Neural cell (in vitro differentiated cells): ENCODE results near the gene RPP25.

Experiments used
- EP300 ChIP-seq: fragments of 450-650 bp; conservative IDR thresholded peaks from 2 replicates; pipeline ENCODE4 v1.6.1; 2014; ENCODE audit warnings: antibody characterized with exemption, mild to moderate bottlenecking, moderate library complexity; ENCODE audit not compliant: poor library complexity, severe bottlenecking
- EZH2 ChIP-seq: fragments of 200-600, 300-800 bp; shearing (Covaris generic), sonication (generic); IDR thresholded peaks from 2 replicates; pipeline ENCODE4 v1.6.1; 2014; ENCODE audit warnings: antibody characterized with exemption, low read length, borderline replicate concordance, mild to moderate bottlenecking; ENCODE audit not compliant: insufficient read depth, poor library complexity, severe bottlenecking
- MXI1 ChIP-seq: fragments of 450-650 bp; conservative IDR thresholded peaks from 2 replicates; pipeline ENCODE4 v1.6.1; 2014; ENCODE audit warnings: antibody characterized with exemption, mild to moderate bottlenecking; ENCODE audit not compliant: poor library complexity, severe bottlenecking
- POLR2AphosphoS5 ChIP-seq: IDR thresholded peaks from 2 replicates; pipeline ENCODE4 v1.6.1; 2012
- RAD21 ChIP-seq: fragments of 450-650 bp; conservative IDR thresholded peaks from 2 replicates; pipeline ENCODE4 v1.6.1; 2014; ENCODE audit warnings: antibody characterized with exemption, mild to moderate bottlenecking, moderate library complexity
- SMC3 ChIP-seq: fragments of 450-650 bp; conservative IDR thresholded peaks from 2 replicates; pipeline ENCODE4 v1.6.1; 2014; ENCODE audit warnings: antibody characterized with exemption, mild to moderate bottlenecking, moderate library complexity; ENCODE audit not compliant: poor library complexity
- TAF1 ChIP-seq: IDR thresholded peaks from 2 replicates; pipeline ENCODE4 v1.6.1; 2012; ENCODE audit warnings: low read depth
- TF ChIP-seq, protein P1 (sequence below): fragments of 450-650 bp; IDR thresholded peaks from 2 replicates; pipeline ENCODE4 v1.5.1; 2014; ENCODE audit warnings: antibody characterized with exemption, mild to moderate bottlenecking, moderate library complexity; ENCODE audit not compliant: poor library complexity, severe bottlenecking
- TF ChIP-seq, protein P2 (sequence below): IDR thresholded peaks from 2 replicates; pipeline ENCODE4 v1.6.1; 2012; ENCODE audit warnings: borderline replicate concordance

DNA sequence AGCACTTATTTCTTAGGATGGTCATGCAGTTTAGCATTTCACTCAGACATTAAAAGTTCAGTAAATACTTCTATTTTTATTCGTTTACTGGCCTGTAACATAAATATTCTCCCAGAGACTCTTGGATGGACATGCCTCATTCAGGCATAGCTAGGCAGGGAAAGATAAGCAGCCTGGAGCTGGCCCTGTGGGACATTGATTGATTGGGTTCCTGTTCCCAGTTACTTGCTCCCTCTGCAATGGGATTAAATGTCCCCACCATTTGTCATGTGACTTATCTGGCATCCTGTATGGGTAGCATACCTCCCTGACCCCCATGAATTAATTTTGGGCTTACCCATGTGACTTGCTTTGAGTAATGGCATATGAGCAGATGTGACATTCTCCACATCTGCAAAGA lies 36.0 kb upstream of the RPP25 start:
- TF ChIP-seq, protein P1, sequence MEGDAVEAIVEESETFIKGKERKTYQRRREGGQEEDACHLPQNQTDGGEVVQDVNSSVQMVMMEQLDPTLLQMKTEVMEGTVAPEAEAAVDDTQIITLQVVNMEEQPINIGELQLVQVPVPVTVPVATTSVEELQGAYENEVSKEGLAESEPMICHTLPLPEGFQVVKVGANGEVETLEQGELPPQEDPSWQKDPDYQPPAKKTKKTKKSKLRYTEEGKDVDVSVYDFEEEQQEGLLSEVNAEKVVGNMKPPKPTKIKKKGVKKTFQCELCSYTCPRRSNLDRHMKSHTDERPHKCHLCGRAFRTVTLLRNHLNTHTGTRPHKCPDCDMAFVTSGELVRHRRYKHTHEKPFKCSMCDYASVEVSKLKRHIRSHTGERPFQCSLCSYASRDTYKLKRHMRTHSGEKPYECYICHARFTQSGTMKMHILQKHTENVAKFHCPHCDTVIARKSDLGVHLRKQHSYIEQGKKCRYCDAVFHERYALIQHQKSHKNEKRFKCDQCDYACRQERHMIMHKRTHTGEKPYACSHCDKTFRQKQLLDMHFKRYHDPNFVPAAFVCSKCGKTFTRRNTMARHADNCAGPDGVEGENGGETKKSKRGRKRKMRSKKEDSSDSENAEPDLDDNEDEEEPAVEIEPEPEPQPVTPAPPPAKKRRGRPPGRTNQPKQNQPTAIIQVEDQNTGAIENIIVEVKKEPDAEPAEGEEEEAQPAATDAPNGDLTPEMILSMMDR, result no peak
- TF ChIP-seq MXI1 (no peak), RAD21 (no peak), EP300 (no peak), POLR2AphosphoS5 (no peak), EZH2 (no peak), TAF1 (no peak), SMC3 (no peak)
- TF ChIP-seq, protein P2, sequence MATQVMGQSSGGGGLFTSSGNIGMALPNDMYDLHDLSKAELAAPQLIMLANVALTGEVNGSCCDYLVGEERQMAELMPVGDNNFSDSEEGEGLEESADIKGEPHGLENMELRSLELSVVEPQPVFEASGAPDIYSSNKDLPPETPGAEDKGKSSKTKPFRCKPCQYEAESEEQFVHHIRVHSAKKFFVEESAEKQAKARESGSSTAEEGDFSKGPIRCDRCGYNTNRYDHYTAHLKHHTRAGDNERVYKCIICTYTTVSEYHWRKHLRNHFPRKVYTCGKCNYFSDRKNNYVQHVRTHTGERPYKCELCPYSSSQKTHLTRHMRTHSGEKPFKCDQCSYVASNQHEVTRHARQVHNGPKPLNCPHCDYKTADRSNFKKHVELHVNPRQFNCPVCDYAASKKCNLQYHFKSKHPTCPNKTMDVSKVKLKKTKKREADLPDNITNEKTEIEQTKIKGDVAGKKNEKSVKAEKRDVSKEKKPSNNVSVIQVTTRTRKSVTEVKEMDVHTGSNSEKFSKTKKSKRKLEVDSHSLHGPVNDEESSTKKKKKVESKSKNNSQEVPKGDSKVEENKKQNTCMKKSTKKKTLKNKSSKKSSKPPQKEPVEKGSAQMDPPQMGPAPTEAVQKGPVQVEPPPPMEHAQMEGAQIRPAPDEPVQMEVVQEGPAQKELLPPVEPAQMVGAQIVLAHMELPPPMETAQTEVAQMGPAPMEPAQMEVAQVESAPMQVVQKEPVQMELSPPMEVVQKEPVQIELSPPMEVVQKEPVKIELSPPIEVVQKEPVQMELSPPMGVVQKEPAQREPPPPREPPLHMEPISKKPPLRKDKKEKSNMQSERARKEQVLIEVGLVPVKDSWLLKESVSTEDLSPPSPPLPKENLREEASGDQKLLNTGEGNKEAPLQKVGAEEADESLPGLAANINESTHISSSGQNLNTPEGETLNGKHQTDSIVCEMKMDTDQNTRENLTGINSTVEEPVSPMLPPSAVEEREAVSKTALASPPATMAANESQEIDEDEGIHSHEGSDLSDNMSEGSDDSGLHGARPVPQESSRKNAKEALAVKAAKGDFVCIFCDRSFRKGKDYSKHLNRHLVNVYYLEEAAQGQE, result no peak
